SK-N-MC (cell line): ENCODE results near the gene SCN8A.
"Not testable (repeated sequence)": the region's sequence is repeated elsewhere in the genome, so short reads cannot be mapped to it uniquely, and the experiment has no call there.

Experiments
- DNase-seq: peaks from one replicate; pipeline ENCODE4 v3.0.0-alpha.2; 2011; ENCODE audit warnings: low read depth, low spot score
- H3K27ac ChIP-seq: fragments of 200-600 bp; sonication (generic); 2 replicates; pipeline ENCODE4 v1.5.1; 2016; ENCODE audit warnings: mixed run types
- H3K36me3 ChIP-seq: fragments of 200-600 bp; sonication (generic); 2 replicates; pipeline ENCODE4 v1.6.1; 2017; ENCODE audit warnings: antibody characterized with exemption, low read length, mixed read lengths; ENCODE audit not compliant: insufficient read depth
- H3K4me3 ChIP-seq: fragments of 200-600 bp; sonication (generic); 2 replicates; pipeline ENCODE4 v1.5.1; 2016
- H3K9ac ChIP-seq: fragments of 200-600 bp; sonication (generic); 2 replicates; pipeline ENCODE4 v1.8.0; 2017; ENCODE audit warnings: mixed run types, mixed read lengths; ENCODE audit not compliant: insufficient read length
- H3K9me3 ChIP-seq: fragments of 200-600 bp; sonication (generic); 2 replicates; pipeline ENCODE4 v1.6.1; 2017; ENCODE audit warnings: low read depth, mild to moderate bottlenecking, antibody characterized with exemption, low read length, moderate library complexity, mixed read lengths
- EZH2 ChIP-seq: fragments of 200-600 bp; sonication (generic); IDR thresholded peaks from one replicate; pipeline ENCODE4 v1.6.1; 2017; ENCODE audit warnings: antibody characterized with exemption
- FOXP2 ChIP-seq: optimal IDR thresholded peaks from 2 replicates; pipeline ENCODE3; 2011; ENCODE audit warnings: mild to moderate bottlenecking, moderate library complexity; ENCODE audit not compliant: insufficient read depth; ENCODE audit errors: extremely low read length, control extremely low read depth
- POLR2AphosphoS5 ChIP-seq: IDR thresholded peaks from 2 replicates; pipeline ENCODE4 v1.6.1; 2012; ENCODE audit warnings: mild to moderate bottlenecking, low read depth, low read length, borderline replicate concordance

SCN8A gene

GRCh38 chr12:51631591-51631990, 40.6 kb downstream of the SCN8A start:
- no peaks in the 10 kb centered on the region for H3K9me3 ChIP-seq
- H3K4me3 ChIP-seq = no peak overlapping the region
- DNase-seq = no peak
- no peak overlapping the region for H3K9ac ChIP-seq
- TF ChIP-seq POLR2AphosphoS5 (no peak), EZH2 (no peak), FOXP2 (no peak)
- H3K27ac ChIP-seq = peak overlapping the region; percentile 88
- H3K36me3 ChIP-seq = no peaks in the 10 kb centered on the region

GRCh38 chr12:51632623-51633022, 41.6 kb downstream of the SCN8A start:
- H3K9ac ChIP-seq = peak overlapping the region; percentile 37
- 0 out of 2 replicates have a peak, but pooled peaks cover 3% of the 10 kb centered on the region for H3K36me3 ChIP-seq
- TF ChIP-seq POLR2AphosphoS5 = no peak
- no peak for TF ChIP-seq FOXP2
- TF ChIP-seq EZH2 = no peak
- peak overlapping the region; percentile 56 for H3K4me3 ChIP-seq
- 0 out of 2 replicates have a peak, but pooled peaks cover 7% of the 10 kb centered on the region for H3K9me3 ChIP-seq
- peak overlapping the region; percentile 88 for H3K27ac ChIP-seq
- DNase-seq = no peak

GRCh38 chr12:51635346-51635745, 44.3 kb downstream of the SCN8A start:
- Histone ChIP-seq H3K4me3 (no peak overlapping the region), H3K27ac (peak overlapping the region; percentile 95), H3K9ac (no peak overlapping the region), H3K9me3 (peaks cover 12% of the 10 kb centered on the region; the same call in 1 of the 2 replicates), H3K36me3 (peaks cover 5% of the 10 kb centered on the region; the same call in 1 of the 2 replicates)
- TF ChIP-seq FOXP2 (no peak), EZH2 (no peak), POLR2AphosphoS5 (no peak)
- DNase-seq = no peak

- H3K27ac ChIP-seq = peak overlapping the region; percentile 95
- no peak overlapping the region for H3K9ac ChIP-seq
- TF ChIP-seq POLR2AphosphoS5 (no peak; the same call in 1 of the 2 replicates), FOXP2 (no peak), EZH2 (no peak)
- peak; percentile 74 for DNase-seq
- peaks cover 5% of the 10 kb centered on the region; the same call in 1 of the 2 replicates for H3K36me3 ChIP-seq
- peaks cover 12% of the 10 kb centered on the region; the same call in 1 of the 2 replicates for H3K9me3 ChIP-seq
- H3K4me3 ChIP-seq = peak overlapping the region; percentile 2; the same call in 1 of the 2 replicates
Observed at GRCh38 chr12:51636581-51636980, 45.5 kb downstream of the SCN8A start.

- H3K9me3 ChIP-seq = peaks cover 12% of the 10 kb centered on the region; the same call in 1 of the 2 replicates
- H3K9ac ChIP-seq = no peak overlapping the region
- DNase-seq = no peak
- peak overlapping the region; percentile 95 for H3K27ac ChIP-seq
- TF ChIP-seq POLR2AphosphoS5 (no peak), EZH2 (no peak), FOXP2 (no peak)
- peak overlapping the region; percentile 2; the same call in 1 of the 2 replicates for H3K4me3 ChIP-seq
- H3K36me3 ChIP-seq = peaks cover 5% of the 10 kb centered on the region; the same call in 1 of the 2 replicates
Observed at GRCh38 chr12:51636986-51637385, 46.0 kb downstream of the SCN8A start.

GRCh38 chr12:51639361-51639760, 48.3 kb downstream of the SCN8A start:
- no peak for DNase-seq
- Histone ChIP-seq H3K9ac (no peak overlapping the region), H3K9me3 (peaks cover 12% of the 10 kb centered on the region; the same call in 1 of the 2 replicates), H3K36me3 (peaks cover 5% of the 10 kb centered on the region; the same call in 1 of the 2 replicates), H3K4me3 (no peak overlapping the region), H3K27ac (no peak overlapping the region)
- no peak for TF ChIP-seq EZH2
- TF ChIP-seq FOXP2 = no peak
- no peak for TF ChIP-seq POLR2AphosphoS5

GRCh38 chr12:51642286-51642685, 51.3 kb downstream of the SCN8A start:
- no peak overlapping the region for H3K4me3 ChIP-seq
- peaks cover 9% of the 10 kb centered on the region; the same call in 1 of the 2 replicates for H3K9me3 ChIP-seq
- no peak overlapping the region for H3K9ac ChIP-seq
- TF ChIP-seq FOXP2 = no peak
- no peak for TF ChIP-seq EZH2
- H3K27ac ChIP-seq = no peak overlapping the region
- DNase-seq = no peak
- H3K36me3 ChIP-seq = peaks cover 5% of the 10 kb centered on the region; the same call in 1 of the 2 replicates

GRCh38 chr12:51643951-51644350, 52.9 kb downstream of the SCN8A start:
- Histone ChIP-seq H3K4me3 (no peak overlapping the region), H3K27ac (no peak overlapping the region), H3K9ac (no peak overlapping the region), H3K36me3 (no peaks in the 10 kb centered on the region), H3K9me3 (no peaks in the 10 kb centered on the region)
- no peak for DNase-seq
- TF ChIP-seq FOXP2 = no peak
- TF ChIP-seq POLR2AphosphoS5 = no peak
- TF ChIP-seq EZH2 = no peak

GRCh38 chr12:51644691-51645090, 53.7 kb downstream of the SCN8A start:
- H3K4me3 ChIP-seq, H3K9ac ChIP-seq, DNase-seq, H3K36me3 ChIP-seq, H3K27ac ChIP-seq, H3K9me3 ChIP-seq: not testable (repeated sequence)
